SK-N-SH (cell line): ENCODE measurements around the gene IGFBP3.

Experiments used
- ELF1 ChIP-seq: IDR thresholded peaks from 2 replicates; pipeline ENCODE4 v1.4.0; 2012
- EP300 ChIP-seq, 2 experiments: IDR thresholded peaks; 2 replicates each; pipeline versions ENCODE4 v1.4.0 to v1.6.1; 2012; ENCODE audit warnings: borderline replicate concordance in 1 of 2, low read depth in 1 of 2, low read length in 1 of 2
- GABPA ChIP-seq: IDR thresholded peaks from 2 replicates; pipeline ENCODE4 v1.4.0; 2012; ENCODE audit warnings: low read depth, mild to moderate bottlenecking
- POLR2AphosphoS5 ChIP-seq: IDR thresholded peaks from 2 replicates; pipeline ENCODE4 v1.6.1; 2012; ENCODE audit warnings: low read depth, low read length
- RAD21 ChIP-seq: IDR thresholded peaks from 2 replicates; pipeline ENCODE4 v1.6.1; 2012; ENCODE audit warnings: mild to moderate bottlenecking, low read length
- RFX5 ChIP-seq: IDR thresholded peaks from 2 replicates; pipeline ENCODE4 v1.6.1; 2012; ENCODE audit warnings: mild to moderate bottlenecking, improper control_type of control experiment, low read length
- TEAD4 ChIP-seq: IDR thresholded peaks from 2 replicates; pipeline ENCODE4 v1.4.0; 2012; ENCODE audit warnings: mild to moderate bottlenecking, borderline replicate concordance; ENCODE audit not compliant: insufficient read depth
- TF ChIP-seq, protein P1 (sequence below): fragments of 200-600 bp; sonication (generic); IDR thresholded peaks from 2 replicates; pipeline ENCODE4 v1.6.1; 2017; ENCODE audit warnings: antibody characterized with exemption, mild to moderate bottlenecking, moderate library complexity

DNA sequence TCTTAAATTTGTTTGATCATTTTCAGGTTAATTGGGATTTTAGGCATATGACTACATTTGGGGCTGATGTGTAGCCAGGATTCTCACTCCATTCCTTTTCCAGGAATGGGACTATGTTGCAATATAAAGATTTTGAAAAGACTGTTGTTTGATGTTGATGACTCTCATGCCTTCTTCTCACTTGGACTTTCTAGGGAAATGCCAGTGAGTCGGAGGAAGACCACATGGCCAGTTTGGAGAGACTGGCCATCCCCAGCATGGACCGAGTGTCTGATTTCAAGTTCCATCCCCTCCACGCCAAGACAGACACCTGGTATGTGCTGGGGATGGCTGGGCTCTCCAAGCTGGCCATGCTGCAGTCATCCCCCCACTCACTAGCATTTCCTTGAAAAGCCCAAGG is 5.5 kb downstream of the IGFBP3 start:
- no peak for TF ChIP-seq RAD21
- TF ChIP-seq, protein P1, sequence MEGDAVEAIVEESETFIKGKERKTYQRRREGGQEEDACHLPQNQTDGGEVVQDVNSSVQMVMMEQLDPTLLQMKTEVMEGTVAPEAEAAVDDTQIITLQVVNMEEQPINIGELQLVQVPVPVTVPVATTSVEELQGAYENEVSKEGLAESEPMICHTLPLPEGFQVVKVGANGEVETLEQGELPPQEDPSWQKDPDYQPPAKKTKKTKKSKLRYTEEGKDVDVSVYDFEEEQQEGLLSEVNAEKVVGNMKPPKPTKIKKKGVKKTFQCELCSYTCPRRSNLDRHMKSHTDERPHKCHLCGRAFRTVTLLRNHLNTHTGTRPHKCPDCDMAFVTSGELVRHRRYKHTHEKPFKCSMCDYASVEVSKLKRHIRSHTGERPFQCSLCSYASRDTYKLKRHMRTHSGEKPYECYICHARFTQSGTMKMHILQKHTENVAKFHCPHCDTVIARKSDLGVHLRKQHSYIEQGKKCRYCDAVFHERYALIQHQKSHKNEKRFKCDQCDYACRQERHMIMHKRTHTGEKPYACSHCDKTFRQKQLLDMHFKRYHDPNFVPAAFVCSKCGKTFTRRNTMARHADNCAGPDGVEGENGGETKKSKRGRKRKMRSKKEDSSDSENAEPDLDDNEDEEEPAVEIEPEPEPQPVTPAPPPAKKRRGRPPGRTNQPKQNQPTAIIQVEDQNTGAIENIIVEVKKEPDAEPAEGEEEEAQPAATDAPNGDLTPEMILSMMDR = no peak
- TF ChIP-seq ELF1 = no peak
- TF ChIP-seq GABPA = no peak
- TF ChIP-seq POLR2AphosphoS5 = no peak
- TF ChIP-seq EP300 (IDR thresholded peaks at IDR 0.05; ENCODE audit: borderline replicate concordance in 1 of 2, low read depth in 1 of 2, low read length in 1 of 2) = no peak
- TF ChIP-seq TEAD4 = no peak
- no peak for TF ChIP-seq RFX5
